Measurements from ENCODE around the gene ZNF836. TPM values are rescaled to one million over a fixed set of nuclear protein-coding genes. Genes with fewer than 3 reads are reported as not detected.

The ZNF836 gene
- total RNA-seq, 1 donor from 2014 or later, result 5.7 TPM

- H3K27ac ChIP-seq (ENCODE audit: low read depth, low read length), result no peak overlapping the region
- H3K36me3 ChIP-seq (ENCODE audit: control insufficient read depth in 3 of 3, insufficient read depth in 3 of 3, low read length in 3 of 3), result peaks cover 27 to 38% (median 31%) of the 10 kb centered on the region in 3 donors
- no peak overlapping the region for H3K9ac ChIP-seq (ENCODE audit: low read depth in 1 of 3, low read length in 3 of 3)
- peaks cover 41 to 77% (median 63%) of the 10 kb centered on the region in 3 donors for H3K9me3 ChIP-seq (ENCODE audit: control insufficient read depth in 3 of 3, low read length in 3 of 3)
- H3K27me3 ChIP-seq (ENCODE audit: control insufficient read depth in 3 of 3, insufficient read depth in 3 of 3, low read length in 3 of 3), result no peaks in the 10 kb centered on the region
- H3K4me3 ChIP-seq (ENCODE audit: low read length in 3 of 3), result no peak overlapping the region
- H3K4me1 ChIP-seq (ENCODE audit: control insufficient read depth in 3 of 3, insufficient read depth in 3 of 3, low read length in 3 of 3), result no peaks in the 10 kb centered on the region
Observed at GRCh38 chr19:52112624-52113023, 58.8 kb downstream of the ZNF836 start.

- Histone ChIP-seq H3K9me3 (ENCODE audit: control insufficient read depth in 3 of 3, low read length in 3 of 3) (peaks cover 29 to 66% (median 49%) of the 10 kb centered on the region in 3 donors), H3K4me3 (ENCODE audit: low read length in 3 of 3) (no peak overlapping the region), H3K27ac (ENCODE audit: low read depth, low read length) (no peak overlapping the region), H3K27me3 (ENCODE audit: control insufficient read depth in 3 of 3, insufficient read depth in 3 of 3, low read length in 3 of 3) (no peaks in the 10 kb centered on the region), H3K36me3 (ENCODE audit: control insufficient read depth in 3 of 3, insufficient read depth in 3 of 3, low read length in 3 of 3) (peaks cover 14 to 22% (median 17%) of the 10 kb centered on the region in 3 donors), H3K9ac (ENCODE audit: low read depth in 1 of 3, low read length in 3 of 3) (no peak overlapping the region), H3K4me1 (ENCODE audit: control insufficient read depth in 3 of 3, insufficient read depth in 3 of 3, low read length in 3 of 3) (no peaks in the 10 kb centered on the region)
Observed at GRCh38 chr19:52110780-52111179, 60.6 kb downstream of the ZNF836 start.

Small RNAs within 50 kb of the gene (small RNA-seq; reads per million reads assigned to genes)
- not detected for gene RPL37P23

Other genes with a start within 250 kb of the ZNF836 start
- 5.2 TPM for gene ZNF613, start 244.1 kb downstream of the ZNF836 start, total RNA-seq
- gene ZNF350, start 184.8 kb downstream of the ZNF836 start, total RNA-seq, result 10.4 TPM
- 8.4 TPM for gene ZNF615, start 163.4 kb downstream of the ZNF836 start, total RNA-seq
- gene ZNF614, start 143.2 kb downstream of the ZNF836 start, total RNA-seq, result 7.8 TPM
- gene ZNF432, start 122.8 kb downstream of the ZNF836 start, total RNA-seq, result 11.5 TPM
- gene ZNF841, start 75.9 kb downstream of the ZNF836 start, total RNA-seq, result 19.8 TPM
- gene ZNF616, start 31.7 kb downstream of the ZNF836 start, total RNA-seq, result 6.8 TPM
- gene PPP2R1A, start 18.4 kb upstream of the ZNF836 start, total RNA-seq, result 65.8 TPM
- 8.4 TPM for gene ZNF766, start 98.0 kb upstream of the ZNF836 start, total RNA-seq
- gene ZNF480, start 125.5 kb upstream of the ZNF836 start, total RNA-seq, result 2.6 TPM
- 5.7 TPM for gene ZNF610, start 164.6 kb upstream of the ZNF836 start, total RNA-seq
- 30.8 TPM for gene ZNF880, start 198.3 kb upstream of the ZNF836 start, total RNA-seq
- 14.1 TPM for gene ZNF528, start 226.2 kb upstream of the ZNF836 start, total RNA-seq